Right lobe of liver (tissue), 4 donors: ENCODE results near the gene NME9.

Source experiments
- CTCF ChIP-seq, 4 donors: fragments of 200-600 bp in 3 of 4; fragments of 450-650 bp in 1 of 4; IDR thresholded peaks; one replicate each; pipeline versions ENCODE4 v1.5.1 to v1.8.0; 2016 to 2022; ENCODE audit warnings: antibody characterized with exemption in 4 of 4, mild to moderate bottlenecking in 2 of 4
- POLR2A ChIP-seq: fragments of 450-650 bp; IDR thresholded peaks from one replicate; pipeline ENCODE4 v1.6.1; 2017; ENCODE audit warnings: antibody characterized with exemption, mild to moderate bottlenecking
- donor health status: DM: no; HTN: no; CAD: no.
- donor health status: DM: no; HTN: no; CAD: no.
- donor health status: DM: no; HTN: yes; CAD: no.

- TF ChIP-seq CTCF (IDR thresholded peaks at IDR 0.05) = no peak
- no peak for TF ChIP-seq POLR2A
Observed at GRCh38 chr3:138359919-138360868, 30.5 kb upstream of the NME9 start.
